DOHH2 (cell line): Measurements from ENCODE around the gene MUTYH.

ENCODE experiments used
- H3F3A ChIP-seq: fragments of 200-600 bp; sonication (generic), shearing (Covaris generic); 2 replicates; pipeline ENCODE4 v1.6.0; 2016; ENCODE audit warnings: antibody characterized with exemption, mild to moderate bottlenecking; ENCODE audit not compliant: control insufficient read depth, insufficient read depth
- H3K27ac ChIP-seq: fragments of 200-600 bp; sonication (generic); 2 replicates; pipeline ENCODE4 v1.5.1; 2014; ENCODE audit warnings: low read depth, mild to moderate bottlenecking, low read length, moderate library complexity
- H3K27me3 ChIP-seq: fragments of 200-600 bp; sonication (generic); 2 replicates; pipeline ENCODE4 v1.6.1; 2014; ENCODE audit warnings: mild to moderate bottlenecking, low read length, mixed read lengths; ENCODE audit not compliant: control insufficient read depth
- H3K36me3 ChIP-seq: fragments of 200-600 bp; sonication (generic); 2 replicates; pipeline ENCODE4 v1.6.1; 2014; ENCODE audit warnings: mild to moderate bottlenecking, low read length, moderate library complexity, mixed read lengths; ENCODE audit not compliant: control insufficient read depth
- H3K4me1 ChIP-seq: fragments of 200-600 bp; sonication (generic); 2 replicates; pipeline ENCODE4 v1.6.1; 2014; ENCODE audit warnings: mild to moderate bottlenecking, low read length, mixed read lengths; ENCODE audit not compliant: control insufficient read depth
- H3K4me2 ChIP-seq: fragments of 200-600 bp; sonication (generic); 2 replicates; pipeline ENCODE4 v1.6.0; 2014; ENCODE audit warnings: mild to moderate bottlenecking, low read length, moderate library complexity
- H3K4me3 ChIP-seq: fragments of 200-600 bp; sonication (generic); 2 replicates; pipeline ENCODE4 v1.5.1; 2014; ENCODE audit warnings: mild to moderate bottlenecking, low read length, mixed read lengths
- H3K79me2 ChIP-seq: fragments of 200-600 bp; sonication (generic); 2 replicates; pipeline ENCODE4 v1.6.1; 2014; ENCODE audit warnings: mild to moderate bottlenecking, low read length, mixed read lengths; ENCODE audit not compliant: control insufficient read depth
- H3K9me2 ChIP-seq: fragments of 200-600 bp; sonication (generic); replicated peaks from 2 replicates; pipeline ENCODE4 v1.6.1; 2014; ENCODE audit warnings: mild to moderate bottlenecking, low read length, mixed read lengths; ENCODE audit not compliant: control insufficient read depth
- H3K9me3 ChIP-seq: fragments of 200-600 bp; sonication (generic); 2 replicates; pipeline ENCODE4 v1.6.1; 2014; ENCODE audit warnings: antibody characterized with exemption, low read length, mixed read lengths; ENCODE audit not compliant: control insufficient read depth, insufficient read depth
- H4K20me1 ChIP-seq: fragments of 200-600 bp; sonication (generic); 2 replicates; pipeline ENCODE4 v1.6.0; 2014; ENCODE audit warnings: low read depth, mild to moderate bottlenecking, antibody characterized with exemption, low read length, moderate library complexity; ENCODE audit not compliant: control insufficient read depth, insufficient read depth
- CTCF ChIP-seq: fragments of 200-600 bp; sonication (generic); IDR thresholded peaks from one replicate; pipeline ENCODE4 v1.5.1; 2014; ENCODE audit warnings: antibody characterized with exemption, mild to moderate bottlenecking, low read depth, low read length; ENCODE audit not compliant: poor library complexity, severe bottlenecking
- EZH2phosphoT487 ChIP-seq: fragments of 200-600 bp; sonication (generic); IDR thresholded peaks from 2 replicates; pipeline ENCODE4 v1.6.1; 2017; ENCODE audit warnings: borderline replicate concordance, mild to moderate bottlenecking, antibody characterized with exemption, low read length, moderate library complexity, mixed read lengths

Gene MUTYH

GRCh38 chr1:45359882-45360513, 19.8 kb upstream of the MUTYH start:
- H3K4me1 ChIP-seq: peaks cover 31% of the 10 kb centered on the region
- H3K9me2 ChIP-seq: no peaks in the 10 kb centered on the region
- H3K79me2 ChIP-seq: no peaks in the 10 kb centered on the region
- H3K36me3 ChIP-seq: no peaks in the 10 kb centered on the region
- H3K4me2 ChIP-seq: peak overlapping the region; percentile 38
- no peaks in the 10 kb centered on the region for H4K20me1 ChIP-seq
- peaks cover 7% of the 10 kb centered on the region for H3F3A ChIP-seq
- H3K9me3 ChIP-seq: no peaks in the 10 kb centered on the region
- TF ChIP-seq EZH2phosphoT487 (no peak), CTCF (peak; percentile 68)
- H3K27me3 ChIP-seq: no peaks in the 10 kb centered on the region
- H3K27ac ChIP-seq: no peak overlapping the region
- H3K4me3 ChIP-seq: no peak overlapping the region; the same call in 1 of the 2 replicates

GRCh38 chr1:45356186-45356585, 15.9 kb upstream of the MUTYH start:
- H3K27ac ChIP-seq: peak overlapping the region; percentile 65
- no peaks in the 10 kb centered on the region for H3K27me3 ChIP-seq
- peaks cover 7% of the 10 kb centered on the region for H3F3A ChIP-seq
- H3K79me2 ChIP-seq: no peaks in the 10 kb centered on the region
- no peaks in the 10 kb centered on the region for H3K9me3 ChIP-seq
- H3K36me3 ChIP-seq: no peaks in the 10 kb centered on the region
- H3K9me2 ChIP-seq: no peaks in the 10 kb centered on the region
- peak overlapping the region; percentile 68 for H3K4me2 ChIP-seq
- peak overlapping the region; percentile 43 for H3K4me3 ChIP-seq
- peaks cover 42% of the 10 kb centered on the region for H3K4me1 ChIP-seq
- H4K20me1 ChIP-seq: no peaks in the 10 kb centered on the region
- TF ChIP-seq CTCF: no peak
- TF ChIP-seq EZH2phosphoT487: no peak

- no peaks in the 10 kb centered on the region for H4K20me1 ChIP-seq
- peak overlapping the region; percentile 43 for H3K4me3 ChIP-seq
- H3K4me2 ChIP-seq: peak overlapping the region; percentile 68
- peaks cover 42% of the 10 kb centered on the region for H3K4me1 ChIP-seq
- no peaks in the 10 kb centered on the region for H3K79me2 ChIP-seq
- peak overlapping the region; percentile 65 for H3K27ac ChIP-seq
- TF ChIP-seq CTCF (no peak), EZH2phosphoT487 (no peak)
- no peaks in the 10 kb centered on the region for H3K9me3 ChIP-seq
- H3K36me3 ChIP-seq: no peaks in the 10 kb centered on the region
- H3K27me3 ChIP-seq: no peaks in the 10 kb centered on the region
- H3K9me2 ChIP-seq: no peaks in the 10 kb centered on the region
- H3F3A ChIP-seq: peaks cover 7% of the 10 kb centered on the region
These were observed 15.4 kb upstream of the MUTYH start for GRCh38 chr1:45355683-45356082.
